CD4-positive, alpha-beta T cell treated with Interleukin-10 for 1 hour (primary cell): Measurements from ENCODE around the gene HIVEP2.

Experiments used
- DNase-seq: peaks from one replicate; pipeline ENCODE4 v3.0.0-alpha.2; 2020

Gene HIVEP2

GRCh38 chr6:142944124-142945048 lies 590 bp downstream of the HIVEP2 start:
- peak; percentile 97 for DNase-seq

GRCh38 chr6:142943711-142944123 lies 1.3 kb downstream of the HIVEP2 start:
- peak; percentile 71 for DNase-seq

GRCh38 chr6:142942805-142943227 lies 2.2 kb downstream of the HIVEP2 start:
- peak; percentile 80 for DNase-seq

- peak; percentile 64 for DNase-seq
Observed at GRCh38 chr6:142942238-142942637, 2.7 kb downstream of the HIVEP2 start.

GRCh38 chr6:142941018-142941417 lies 4.0 kb downstream of the HIVEP2 start:
- no peak for DNase-seq

- peak; percentile 37 for DNase-seq
Observed at GRCh38 chr6:142940487-142940886, 4.5 kb downstream of the HIVEP2 start.

- no peak for DNase-seq
Observed at GRCh38 chr6:142938510-142938909, 6.5 kb downstream of the HIVEP2 start.

GRCh38 chr6:142937986-142938385 lies 7.0 kb downstream of the HIVEP2 start:
- no peak for DNase-seq

GRCh38 chr6:142935553-142936517 lies 9.1 kb downstream of the HIVEP2 start:
- DNase-seq, result peak; percentile 62

- DNase-seq, result no peak
Observed at GRCh38 chr6:142934599-142934998, 10.4 kb downstream of the HIVEP2 start.

GRCh38 chr6:142934106-142934505 lies 10.9 kb downstream of the HIVEP2 start:
- DNase-seq, result no peak

GRCh38 chr6:142933701-142934100 lies 11.3 kb downstream of the HIVEP2 start:
- DNase-seq, result no peak

- no peak for DNase-seq
Observed at GRCh38 chr6:142932889-142933288, 12.1 kb downstream of the HIVEP2 start.

GRCh38 chr6:142929751-142930358 lies 15.1 kb downstream of the HIVEP2 start:
- no peak for DNase-seq

GRCh38 chr6:142927904-142928303 lies 17.1 kb downstream of the HIVEP2 start:
- peak; percentile 75 for DNase-seq

- peak; percentile 40 for DNase-seq
Observed at GRCh38 chr6:142927271-142927580, 17.8 kb downstream of the HIVEP2 start.

- DNase-seq, result peak; percentile 89
Observed at GRCh38 chr6:142926494-142927270, 18.3 kb downstream of the HIVEP2 start.

GRCh38 chr6:142926177-142926493 lies 18.8 kb downstream of the HIVEP2 start:
- no peak for DNase-seq

- DNase-seq, result no peak
Observed at GRCh38 chr6:142925575-142926110, 19.3 kb downstream of the HIVEP2 start.

- no peak for DNase-seq
Observed at GRCh38 chr6:142918339-142919042, 26.5 kb downstream of the HIVEP2 start.

- no peak for DNase-seq
Observed at GRCh38 chr6:142916881-142917280, 28.1 kb downstream of the HIVEP2 start.
